EH (cell line): ENCODE measurements around the gene SIM2.
"Not testable (repeated sequence)": the region's sequence is repeated elsewhere in the genome, so short reads cannot be mapped to it uniquely, and the experiment has no call there.

ENCODE experiments used
- DNase-seq: peaks from one replicate; pipeline ENCODE4 v3.0.0-alpha.2; 2015; ENCODE audit warnings: low read depth

SIM2 gene

GRCh38 chr21:36698981-36699545 is at the start of gene SIM2:
SIM2 (plus strand) TSS chr21:36699115; CDS start chr21:36699747, 632 bp downstream.
- DNase-seq: peak; percentile 27

- DNase-seq: no peak
Observed at GRCh38 chr21:36654324-36654723, 44.6 kb upstream of the SIM2 start.

GRCh38 chr21:36654796-36655325 is 44.1 kb upstream of the SIM2 start:
- no peak for DNase-seq

- no peak for DNase-seq
Observed at GRCh38 chr21:36656138-36656537, 42.8 kb upstream of the SIM2 start.

DNA sequence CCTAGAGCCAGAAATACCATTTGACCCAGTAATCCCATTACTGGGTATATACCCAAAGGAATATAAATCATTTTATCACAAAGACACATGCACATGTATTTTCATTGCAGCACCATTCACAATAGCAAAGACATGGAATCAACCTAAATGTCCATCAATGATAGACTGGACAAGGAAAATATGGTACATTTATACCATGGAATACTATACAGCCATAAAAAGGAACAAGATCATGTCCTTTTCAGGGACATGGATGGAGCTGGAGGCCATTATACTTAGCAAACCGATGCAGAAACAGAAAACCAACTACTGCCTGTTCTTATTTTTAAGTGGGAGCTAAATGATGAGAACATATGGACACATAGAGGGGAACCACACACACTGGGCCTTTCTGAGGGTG is 41.6 kb upstream of the SIM2 start:
- DNase-seq: not testable (repeated sequence)

DNA sequence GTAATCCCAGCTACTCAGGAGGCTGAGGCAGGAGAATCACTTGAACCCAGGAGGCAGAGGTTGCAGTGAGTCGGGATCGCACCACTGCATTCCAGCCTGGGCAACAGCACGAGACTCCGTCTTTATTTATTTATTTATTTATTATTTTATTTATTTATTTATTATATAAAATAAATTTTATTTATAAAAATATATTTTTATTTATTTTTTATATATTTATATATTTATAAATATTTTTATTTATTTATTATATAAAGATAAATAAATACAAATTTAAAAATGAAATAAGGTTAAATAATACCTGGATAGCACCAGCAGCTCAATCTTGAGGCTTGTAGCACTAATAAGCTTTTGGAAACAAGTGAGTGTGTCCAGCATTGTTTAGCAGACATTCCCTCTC is 40.9 kb upstream of the SIM2 start:
- no peak for DNase-seq

DNA sequence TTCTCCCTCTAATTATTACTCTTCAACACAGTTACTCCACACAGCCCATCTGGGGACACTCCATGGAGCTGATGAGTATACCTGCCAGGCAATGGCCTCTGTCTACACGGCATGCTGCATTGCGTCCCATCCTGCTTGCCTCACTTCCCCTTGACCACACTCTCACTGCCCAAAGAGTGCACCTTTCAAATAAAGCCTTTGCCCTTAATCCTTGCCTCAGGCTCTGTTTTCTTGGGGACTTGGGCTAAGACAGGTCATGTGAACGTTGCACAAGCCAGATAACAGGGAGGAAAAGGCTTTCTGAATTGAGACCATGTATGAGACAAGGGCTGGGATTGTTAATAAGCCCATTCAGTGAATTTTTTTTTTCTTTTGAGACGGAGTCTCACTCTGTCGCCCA is 40.0 kb upstream of the SIM2 start:
- no peak for DNase-seq

DNA sequence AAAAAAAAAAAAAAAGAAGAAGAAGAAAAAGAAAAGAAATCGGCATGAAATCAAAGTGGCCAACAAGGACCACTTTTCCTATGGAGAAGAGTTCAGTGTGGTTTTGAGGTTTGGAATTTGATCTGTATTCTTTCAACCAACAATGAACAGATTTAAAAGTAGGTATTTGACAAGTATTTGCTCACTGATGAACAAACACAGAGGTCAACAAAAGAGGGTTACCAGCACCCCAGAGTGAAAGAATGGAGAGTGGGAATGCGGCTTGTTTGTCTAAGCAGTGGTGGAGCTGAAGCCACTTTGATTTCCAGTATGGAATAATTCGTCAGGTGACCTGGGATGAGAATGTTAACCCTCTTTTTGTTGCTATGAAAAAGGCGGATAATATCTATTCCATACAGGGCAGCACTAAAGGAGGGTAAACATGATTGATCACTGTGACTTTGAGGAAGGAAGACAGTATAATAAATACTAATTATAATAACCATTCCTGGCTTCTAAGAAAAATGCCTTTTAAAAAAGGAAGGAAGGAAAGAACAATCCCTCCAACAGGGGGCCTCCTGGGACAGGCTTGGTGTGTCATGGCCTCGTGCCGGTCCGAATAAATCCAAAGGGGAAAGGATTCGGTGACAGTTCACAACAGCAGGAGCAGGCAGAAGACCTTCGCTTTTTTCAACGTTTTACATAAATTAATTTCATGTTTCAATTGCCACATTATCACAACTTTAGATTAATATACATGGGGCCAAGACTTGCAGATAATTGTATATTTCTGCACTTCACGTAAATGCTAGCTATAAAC is 37.2 kb upstream of the SIM2 start:
- DNase-seq: peak; percentile 48

GRCh38 chr21:36663033-36663855 is 35.7 kb upstream of the SIM2 start:
- peak; percentile 39 for DNase-seq

GRCh38 chr21:36664662-36664990 is 34.3 kb upstream of the SIM2 start:
- no peak for DNase-seq

DNA sequence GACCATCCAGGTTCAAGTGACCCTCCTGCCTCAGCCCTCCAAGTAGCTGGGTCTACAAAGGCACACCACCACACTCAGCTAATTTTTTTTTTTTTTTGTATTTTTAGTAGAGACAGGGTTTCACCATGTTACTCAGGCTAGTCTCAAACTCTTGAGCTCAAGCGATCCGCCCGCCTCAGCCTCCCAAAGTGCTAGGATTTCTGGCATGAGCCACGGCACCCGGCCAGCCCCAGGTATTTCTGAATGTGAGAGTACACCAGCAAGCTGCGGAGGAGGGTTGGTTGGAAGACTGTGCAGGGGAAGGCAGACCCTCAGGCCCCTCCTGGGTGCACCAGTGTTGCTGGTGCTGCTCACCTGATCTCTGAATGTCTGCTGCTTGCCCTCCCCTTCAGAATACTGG is 33.1 kb upstream of the SIM2 start:
- no peak for DNase-seq

DNA sequence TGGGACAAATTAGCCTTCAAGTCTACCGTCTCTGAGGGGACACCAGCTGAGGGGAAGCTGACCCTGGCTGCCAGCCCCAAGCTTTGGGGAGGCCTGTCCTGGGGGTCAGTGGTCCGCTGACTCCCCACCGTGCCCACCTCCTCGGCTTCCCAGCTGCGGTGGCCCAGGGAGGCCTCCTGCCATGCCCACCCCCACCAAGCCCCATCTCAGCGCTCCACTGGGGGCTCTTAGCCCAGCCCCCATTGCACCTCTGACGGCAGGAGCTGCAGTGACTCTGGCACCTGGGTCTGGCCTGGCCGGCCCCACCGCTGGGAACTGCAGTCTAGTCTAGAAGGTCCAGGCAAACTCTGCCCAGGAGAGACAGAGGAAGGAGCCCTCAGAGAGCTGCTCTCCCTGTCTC is 30.2 kb upstream of the SIM2 start:
- DNase-seq: no peak

GRCh38 chr21:36671836-36672235 is 27.1 kb upstream of the SIM2 start:
- DNase-seq: no peak

DNA sequence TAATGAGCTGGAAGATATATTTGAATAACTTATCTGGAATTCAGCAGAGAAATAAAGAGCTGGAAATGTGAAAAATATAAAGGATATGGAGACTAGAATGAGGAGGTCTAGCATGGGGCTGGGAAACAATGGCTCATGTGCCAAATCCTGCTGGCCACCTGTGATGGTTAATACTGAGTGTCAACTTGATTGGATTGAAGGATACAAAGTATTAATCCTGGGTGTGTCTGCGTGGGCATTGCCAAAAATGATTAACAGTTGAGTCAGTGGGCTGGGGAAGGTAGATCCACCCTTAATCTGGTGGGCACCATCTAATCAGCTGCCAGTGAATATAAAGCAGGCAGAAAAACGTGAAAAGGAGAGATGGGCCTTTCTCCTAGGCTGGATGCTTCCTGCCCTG is 26.6 kb upstream of the SIM2 start:
- not testable (repeated sequence) for DNase-seq

DNA sequence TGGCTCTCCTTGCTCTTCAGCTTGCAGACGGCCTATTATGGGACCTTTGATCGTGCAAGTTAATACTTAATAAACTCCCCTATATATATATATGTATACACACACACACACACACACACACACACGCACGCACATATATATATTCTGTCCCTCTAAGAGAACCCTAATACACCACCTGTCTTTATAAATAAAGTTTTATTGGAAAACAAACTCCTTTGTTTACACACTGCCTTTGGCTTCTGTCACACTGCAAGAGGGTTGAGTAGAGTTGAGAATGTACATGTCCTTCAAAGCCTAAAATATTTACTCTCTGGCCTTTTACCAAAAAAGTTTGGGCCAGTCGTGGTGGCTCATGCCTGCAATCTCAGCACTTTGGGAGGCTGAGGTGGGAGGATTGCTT is 26.2 kb upstream of the SIM2 start:
- no peak for DNase-seq

- no peak for DNase-seq
Observed at GRCh38 chr21:36676039-36676950, 22.6 kb upstream of the SIM2 start.

DNA sequence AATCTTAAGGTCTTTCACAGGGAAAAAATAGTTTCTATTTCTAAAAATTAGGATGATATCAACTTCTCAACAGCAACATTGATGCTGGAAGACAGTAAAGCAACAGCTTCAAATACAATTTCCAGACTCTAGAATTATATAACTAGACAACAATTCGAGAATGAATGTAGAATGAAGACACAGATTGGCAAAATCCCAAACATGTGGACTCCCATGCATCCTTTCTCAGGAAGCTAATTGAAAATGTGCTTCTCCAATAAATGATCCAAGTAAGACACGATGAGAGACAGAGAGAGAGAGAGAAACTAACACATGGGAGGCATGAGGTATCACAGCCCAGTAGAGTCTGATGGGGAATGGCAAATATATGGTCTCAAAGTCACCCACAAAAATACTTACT is 21.5 kb upstream of the SIM2 start:
- DNase-seq: no peak

- DNase-seq: no peak
Observed at GRCh38 chr21:36678538-36678937, 20.4 kb upstream of the SIM2 start.

DNA sequence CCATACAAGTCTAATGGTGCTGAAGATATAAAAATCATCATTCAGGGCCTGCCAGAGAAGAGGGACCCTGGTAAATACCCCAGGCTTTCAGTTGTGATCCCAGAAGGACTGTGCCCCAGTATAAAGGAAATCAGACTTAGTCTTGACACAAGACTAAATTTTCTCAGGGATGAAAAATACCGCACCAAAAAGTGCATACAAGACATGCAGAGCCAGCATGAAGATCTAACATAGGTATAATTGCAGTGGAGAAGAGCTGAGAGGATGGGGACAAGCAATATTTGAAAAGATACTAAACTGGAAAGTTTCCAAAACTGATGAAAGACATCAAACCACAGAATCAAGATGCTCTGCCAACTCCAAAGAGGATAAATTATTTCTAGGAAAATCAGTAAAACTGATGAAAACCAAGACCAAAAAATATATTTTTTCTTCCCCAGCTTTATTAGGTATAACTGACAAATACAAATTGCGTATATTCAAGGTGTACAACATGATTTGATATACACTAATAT is 17.7 kb upstream of the SIM2 start:
- no peak for DNase-seq

DNA sequence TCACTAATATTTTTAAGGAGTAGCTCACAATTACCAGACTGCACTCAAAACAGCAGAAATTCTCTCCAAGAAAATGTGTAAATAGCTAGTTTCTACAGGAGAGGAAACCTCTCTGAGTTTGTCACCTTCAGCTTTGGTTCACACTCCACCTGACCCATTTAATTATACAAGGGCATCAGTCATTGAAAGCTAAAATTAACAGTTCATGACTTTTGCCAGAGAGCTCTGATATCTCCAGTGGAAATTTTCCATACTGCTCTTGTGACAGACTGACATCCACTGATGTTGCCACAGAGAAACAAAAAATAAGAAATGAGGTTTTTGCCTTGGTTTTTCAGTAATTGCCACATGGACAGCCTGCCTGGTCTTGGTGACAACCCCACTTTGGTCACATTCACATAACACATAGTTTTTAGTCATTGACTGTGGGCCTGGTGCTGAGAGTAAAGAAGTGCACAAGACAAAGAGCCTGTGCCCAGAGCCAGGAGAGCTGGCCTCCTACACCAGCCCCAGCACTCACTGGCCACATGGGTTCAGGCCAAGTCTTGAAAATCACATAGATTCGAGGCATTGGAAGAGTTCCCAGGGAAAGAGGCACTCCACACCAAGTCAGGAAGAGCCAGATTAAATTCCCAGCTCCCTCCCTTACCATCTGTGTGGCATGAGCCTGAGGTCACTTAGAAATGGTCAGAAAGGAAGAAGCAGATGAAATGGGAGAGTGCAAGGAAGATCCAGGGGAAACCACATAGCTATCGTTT is 13.8 kb upstream of the SIM2 start:
- no peak for DNase-seq

DNA sequence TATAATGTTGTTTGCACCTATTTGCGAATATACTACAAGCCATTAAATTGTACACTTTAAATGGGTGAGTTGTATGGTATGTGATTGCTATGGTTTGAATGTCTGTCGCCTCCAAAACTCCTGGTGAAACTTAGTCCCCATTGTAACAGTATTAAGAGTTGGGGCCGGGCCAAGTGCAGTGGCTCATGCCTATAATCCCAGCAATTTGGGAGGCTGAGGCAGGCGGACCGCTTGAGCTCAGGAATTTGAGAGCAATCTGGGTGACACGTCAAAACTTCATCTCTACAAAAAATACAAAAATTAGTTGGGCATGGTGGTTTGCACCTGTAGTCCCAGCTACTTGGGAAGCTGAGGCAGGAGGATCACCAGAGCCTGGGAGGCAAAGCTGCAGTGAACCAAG is 12.0 kb upstream of the SIM2 start:
- DNase-seq: no peak
